GM18505 (cell line): ENCODE results near the gene CLCN7.

Source experiments
- ATAC-seq: cut with Tn5 transposase; IDR thresholded peaks from one replicate; pipeline ENCODE4 v1.9.1; 2021; ENCODE audit not compliant: unreplicated experiment
- POLR2A ChIP-seq: IDR thresholded peaks from 4 replicates; pipeline ENCODE4 v1.6.1; 2011; ENCODE audit warnings: borderline replicate concordance; ENCODE audit not compliant: insufficient read depth, insufficient read length; ENCODE audit errors: extremely low read depth

Gene CLCN7

DNA sequence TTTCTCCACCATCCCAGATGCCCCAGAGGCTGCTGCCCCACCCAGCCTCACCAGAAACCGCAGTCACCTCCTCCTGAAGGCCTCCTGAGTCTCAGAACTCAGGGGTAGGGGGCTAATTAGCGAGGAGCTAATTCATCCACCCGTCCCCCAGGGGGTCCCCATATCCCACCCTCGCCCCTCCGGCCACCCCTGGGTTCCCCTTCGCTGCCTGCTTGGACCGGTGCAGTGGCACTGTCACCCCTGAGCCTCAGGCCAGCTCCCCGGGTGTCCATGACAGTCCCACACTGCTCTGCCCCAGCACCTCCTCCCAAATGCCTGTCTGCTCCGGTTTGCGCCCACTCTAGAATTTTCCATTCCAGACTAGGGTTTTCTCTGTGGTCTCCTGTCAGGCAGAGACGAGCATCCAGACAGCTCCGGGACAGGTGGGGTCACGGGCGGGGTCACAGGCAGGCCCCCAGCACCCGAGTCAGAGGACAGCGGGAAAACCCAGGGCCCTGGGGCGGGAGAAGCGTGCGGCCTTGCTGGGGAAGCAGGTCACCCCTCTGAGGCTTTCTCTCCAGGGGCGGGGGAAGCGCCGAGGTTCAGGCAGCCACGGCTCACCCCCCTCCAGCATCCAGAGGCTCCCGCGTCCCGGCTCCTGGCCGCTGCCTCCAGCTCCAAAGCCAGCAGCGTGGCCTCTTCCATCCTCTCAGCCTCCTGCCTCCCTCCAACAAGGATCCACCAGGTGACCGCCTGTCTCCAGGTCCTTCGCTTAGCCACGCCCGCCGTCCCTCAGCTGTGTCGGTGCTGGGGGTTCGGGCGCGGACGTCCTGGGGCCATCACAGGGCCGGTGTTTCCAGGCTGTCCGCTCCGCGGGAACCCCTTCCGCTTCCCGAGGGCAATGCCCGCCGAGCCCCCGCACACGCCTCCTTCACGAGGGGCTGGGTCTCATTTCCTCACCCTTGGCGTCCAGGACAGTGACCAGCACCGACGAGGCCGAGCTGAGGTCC, 47.1 kb downstream of the CLCN7 start:
- no peak for TF ChIP-seq POLR2A
- no peak for ATAC-seq

DNA sequence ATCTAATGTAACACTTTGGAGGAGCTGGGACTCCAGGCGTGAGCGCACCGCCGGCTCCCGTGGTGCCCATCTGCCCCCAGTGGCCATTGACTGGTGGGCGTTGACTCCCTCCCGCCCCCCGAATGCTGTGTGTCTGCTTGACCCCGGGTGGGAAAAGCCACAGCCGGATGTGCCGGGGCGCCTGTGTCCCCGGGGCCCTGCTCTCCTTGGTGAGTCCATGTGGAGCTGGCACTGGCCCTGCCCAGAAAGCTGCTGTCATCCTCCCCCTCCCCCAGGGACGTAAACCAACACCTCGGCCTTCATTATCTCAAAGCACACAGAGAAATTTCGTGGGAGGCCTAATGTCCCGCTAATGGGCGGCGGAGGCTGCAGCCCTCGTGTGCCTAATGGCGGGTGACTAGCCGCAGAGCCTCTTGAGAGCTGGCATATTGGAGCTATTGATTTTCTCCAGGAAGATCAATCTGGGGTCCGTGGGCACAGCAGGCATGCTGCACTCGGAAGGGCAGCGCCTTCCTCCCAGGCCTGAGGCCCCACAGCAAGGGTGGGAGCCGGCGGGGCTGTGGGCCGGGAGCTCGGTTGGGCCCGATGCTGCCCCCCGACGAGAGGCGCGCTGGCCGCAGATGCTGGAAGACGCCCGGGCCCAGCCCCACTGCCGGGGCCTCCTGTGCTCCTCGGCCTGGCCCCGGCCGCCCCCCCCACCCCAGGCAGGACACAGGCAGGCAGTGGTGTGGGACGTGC, 47.9 kb downstream of the CLCN7 start:
- no peak for ATAC-seq
- no peak for TF ChIP-seq POLR2A

GRCh38 chr16:1425616-1426370, 49.0 kb downstream of the CLCN7 start:
- no peak for TF ChIP-seq POLR2A
- ATAC-seq = no peak

- no peak for ATAC-seq
- TF ChIP-seq POLR2A = no peak
These were observed 50.8 kb downstream of the CLCN7 start for GRCh38 chr16:1424028-1424427.

GRCh38 chr16:1422076-1422475, 52.8 kb downstream of the CLCN7 start:
- no peak for ATAC-seq
- no peak for TF ChIP-seq POLR2A

GRCh38 chr16:1420111-1420539, 54.7 kb downstream of the CLCN7 start:
- no peak for TF ChIP-seq POLR2A
- peak; percentile 26 for ATAC-seq

DNA sequence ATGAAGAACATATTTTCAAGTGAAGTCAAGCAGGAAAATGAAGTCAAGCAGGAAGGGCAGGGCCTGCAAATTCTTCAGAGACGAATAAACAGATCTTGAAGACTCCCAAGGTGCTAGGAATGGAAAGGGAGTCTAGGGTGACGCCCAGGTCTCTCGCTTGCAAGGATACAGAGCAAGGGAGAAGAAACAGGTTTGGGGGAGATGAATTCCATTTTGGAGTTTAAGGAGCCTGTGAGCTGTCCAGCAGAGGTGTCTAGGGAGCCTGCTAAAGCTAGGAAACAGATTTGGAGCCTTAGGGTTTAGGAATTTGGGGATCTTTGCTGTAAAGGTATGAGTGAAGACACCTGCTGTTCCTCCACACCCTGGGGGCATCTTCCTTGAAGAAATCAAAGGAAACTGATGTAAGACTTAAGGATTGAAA, 58.3 kb downstream of the CLCN7 start:
- no peak for ATAC-seq
- no peak for TF ChIP-seq POLR2A

- peak; percentile 38 for ATAC-seq
- peak; percentile 53 for TF ChIP-seq POLR2A
These were observed 60.1 kb downstream of the CLCN7 start, which contains the start of gene UNKL for GRCh38 chr16:1414532-1415260. Gene UNKL, minus strand, starts transcription at chr16:1414704. Its CDS starts 13 bp downstream, at chr16:1414691.

DNA sequence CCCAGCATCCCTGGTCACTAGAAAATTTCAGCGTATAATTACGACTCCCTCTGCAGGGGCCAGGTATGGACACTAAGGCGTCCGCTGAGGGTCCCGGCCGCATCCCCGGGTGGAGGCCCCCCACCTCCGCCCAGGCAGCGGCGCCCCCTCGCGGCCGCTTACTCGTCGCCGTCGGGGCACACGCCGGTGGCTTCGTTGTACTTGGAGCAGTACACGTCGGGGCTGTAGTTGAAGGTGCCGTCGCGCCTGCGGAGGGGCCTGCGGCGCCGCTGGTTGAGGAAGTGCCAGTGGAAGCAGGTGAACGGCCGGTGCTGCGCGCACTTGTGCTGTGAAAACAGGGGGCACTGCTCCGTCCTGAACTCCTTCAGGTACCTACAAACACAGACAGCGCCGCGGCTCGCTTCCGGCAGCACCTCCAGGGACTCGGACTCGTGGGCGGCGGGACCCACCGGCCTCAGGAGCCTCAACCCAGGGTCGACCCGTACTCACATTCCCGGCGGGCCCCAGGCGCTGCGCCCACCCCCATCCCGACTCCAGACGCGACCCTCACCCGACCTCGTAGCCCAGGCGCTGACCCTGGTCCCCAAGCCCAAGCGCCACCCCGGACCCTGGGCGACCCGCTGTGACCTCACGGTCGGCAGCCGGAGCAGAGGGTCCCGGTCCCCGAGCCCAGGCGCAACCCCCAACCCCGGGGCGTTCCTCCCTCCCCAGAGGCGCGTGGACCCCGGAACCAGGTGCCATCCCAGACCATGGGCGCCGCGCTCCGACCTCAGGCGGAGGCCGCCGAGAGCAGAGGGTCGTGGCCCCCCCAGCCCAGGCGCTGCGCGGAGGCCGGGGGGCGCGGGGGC, 60.9 kb downstream of the CLCN7 start:
- TF ChIP-seq POLR2A = peak; percentile 25
- peak; percentile 40 for ATAC-seq

DNA sequence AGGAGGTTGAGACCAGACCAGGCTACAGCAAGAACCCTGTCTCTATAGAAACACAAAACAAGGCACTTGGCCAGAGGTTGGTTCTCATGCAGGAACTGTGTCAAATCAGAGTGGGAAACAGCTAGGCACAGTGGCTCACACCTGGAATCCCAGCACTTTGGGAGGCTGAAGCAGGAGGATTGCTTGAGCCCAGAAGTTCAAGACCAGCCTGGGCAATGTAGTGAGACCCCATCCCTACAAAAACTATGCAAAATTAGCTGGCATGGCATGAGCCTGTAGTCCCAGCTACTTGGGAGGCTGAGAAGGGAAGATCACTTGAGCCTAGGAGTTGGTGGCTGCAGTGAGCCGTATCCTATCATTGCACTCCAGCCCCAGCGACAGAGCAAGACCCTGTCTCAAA, 62.0 kb downstream of the CLCN7 start:
- TF ChIP-seq POLR2A = no peak
- no peak for ATAC-seq

- ATAC-seq = peak; percentile 66
These were observed 66.5 kb downstream of the CLCN7 start for GRCh38 chr16:1408171-1408837.

More at GRCh38 chr16:1408171-1408837, 66.5 kb downstream of the CLCN7 start:
- no peak for TF ChIP-seq POLR2A
